ENCODE data around the gene CAMSAP1.

Gene CAMSAP1

DNA sequence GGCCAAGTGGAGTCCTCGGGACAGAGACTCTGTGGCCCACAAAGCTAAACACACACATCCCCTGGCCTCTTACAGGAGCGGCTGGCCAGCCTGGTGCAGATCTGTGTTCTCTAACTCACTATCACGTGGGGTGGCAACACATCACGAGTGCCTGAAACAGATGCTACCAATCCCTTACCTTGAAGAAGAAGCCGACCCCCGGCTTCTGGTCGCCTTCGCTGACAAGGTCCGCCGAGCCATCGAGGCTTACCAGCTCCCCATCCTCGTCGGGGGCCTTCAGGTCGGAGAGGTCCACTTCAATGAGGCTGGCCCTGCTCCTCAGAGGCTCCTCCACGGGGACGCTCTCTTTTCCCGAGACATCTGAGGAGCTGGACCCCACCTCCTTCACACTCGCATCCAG is 86.7 kb downstream of the CAMSAP1 start:
- DNase-seq (ENCODE audit: low read depth), result no peak
- no peak overlapping the region for H3K4me3 ChIP-seq (ENCODE audit: control insufficient read depth, low read depth, low read length)
- TF ChIP-seq, protein P1, sequence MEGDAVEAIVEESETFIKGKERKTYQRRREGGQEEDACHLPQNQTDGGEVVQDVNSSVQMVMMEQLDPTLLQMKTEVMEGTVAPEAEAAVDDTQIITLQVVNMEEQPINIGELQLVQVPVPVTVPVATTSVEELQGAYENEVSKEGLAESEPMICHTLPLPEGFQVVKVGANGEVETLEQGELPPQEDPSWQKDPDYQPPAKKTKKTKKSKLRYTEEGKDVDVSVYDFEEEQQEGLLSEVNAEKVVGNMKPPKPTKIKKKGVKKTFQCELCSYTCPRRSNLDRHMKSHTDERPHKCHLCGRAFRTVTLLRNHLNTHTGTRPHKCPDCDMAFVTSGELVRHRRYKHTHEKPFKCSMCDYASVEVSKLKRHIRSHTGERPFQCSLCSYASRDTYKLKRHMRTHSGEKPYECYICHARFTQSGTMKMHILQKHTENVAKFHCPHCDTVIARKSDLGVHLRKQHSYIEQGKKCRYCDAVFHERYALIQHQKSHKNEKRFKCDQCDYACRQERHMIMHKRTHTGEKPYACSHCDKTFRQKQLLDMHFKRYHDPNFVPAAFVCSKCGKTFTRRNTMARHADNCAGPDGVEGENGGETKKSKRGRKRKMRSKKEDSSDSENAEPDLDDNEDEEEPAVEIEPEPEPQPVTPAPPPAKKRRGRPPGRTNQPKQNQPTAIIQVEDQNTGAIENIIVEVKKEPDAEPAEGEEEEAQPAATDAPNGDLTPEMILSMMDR (IDR thresholded peaks at IDR 0.05; ENCODE audit: control insufficient read depth, insufficient read depth, low read depth, low read length, missing control alignments), result no peak

DNA sequence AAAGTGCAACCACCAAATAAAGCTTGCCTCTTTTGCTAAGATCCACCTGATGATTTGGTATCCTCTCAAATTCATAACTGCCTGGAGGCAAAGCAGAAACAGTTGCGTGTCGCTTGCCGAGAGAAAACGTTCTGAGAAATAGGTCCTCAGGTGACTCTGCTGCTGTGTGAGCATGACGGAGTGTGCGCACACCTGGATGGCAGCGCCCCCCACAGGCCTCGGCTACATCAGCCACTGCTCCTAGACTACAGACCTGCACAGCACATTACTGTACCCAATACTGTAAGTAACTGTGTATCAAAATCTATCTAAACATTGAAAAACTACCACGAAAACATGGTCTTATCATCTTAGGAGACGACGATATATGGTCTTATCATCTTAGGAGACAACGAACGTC is 87.4 kb downstream of the CAMSAP1 start:
- no peak for DNase-seq (ENCODE audit: low read depth)
- TF ChIP-seq, protein P1 (IDR thresholded peaks at IDR 0.05; ENCODE audit: control insufficient read depth, insufficient read depth, low read depth, low read length, missing control alignments), result no peak
- no peak overlapping the region for H3K4me3 ChIP-seq (ENCODE audit: control insufficient read depth, low read depth, low read length)

DNA sequence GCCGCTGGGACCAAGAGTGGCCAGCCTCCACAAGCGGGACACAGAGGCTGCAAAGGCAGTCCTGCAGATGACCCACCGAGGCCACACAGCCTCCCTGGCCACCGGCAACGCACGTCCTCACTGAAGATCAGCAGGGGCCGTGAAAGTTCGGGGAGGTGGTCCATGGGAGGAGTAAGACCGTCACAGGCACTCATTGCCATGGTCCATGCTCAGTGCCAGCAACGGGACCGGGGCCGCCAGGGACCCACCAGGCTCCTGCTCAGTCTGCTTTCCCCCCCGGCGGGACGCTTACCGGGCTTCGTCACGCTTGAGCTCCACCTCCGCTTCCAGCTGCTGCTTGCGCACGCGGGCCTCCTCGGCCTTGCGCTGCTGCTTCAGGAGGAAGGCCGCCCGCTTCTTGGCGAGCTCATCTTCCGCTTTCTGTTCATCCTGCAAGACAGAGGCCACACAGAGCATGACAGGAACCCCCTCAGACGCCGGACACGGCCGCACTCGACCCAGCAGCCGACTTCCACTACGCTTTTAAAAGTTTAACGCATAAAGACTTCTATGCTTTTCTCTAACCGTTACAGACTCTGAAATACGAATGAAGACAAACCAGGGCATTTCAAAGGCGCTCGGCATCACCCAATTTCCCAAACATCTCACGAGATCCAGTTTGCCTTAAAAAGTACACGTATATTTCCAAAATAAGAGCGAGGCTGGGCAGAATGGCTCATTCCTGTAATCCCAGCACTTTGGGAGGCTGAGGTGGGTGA is 88.4 kb downstream of the CAMSAP1 start:
- no peak for DNase-seq (ENCODE audit: low read depth)
- H3K4me3 ChIP-seq (ENCODE audit: control insufficient read depth, low read depth, low read length), result no peak overlapping the region
- TF ChIP-seq, protein P1 (IDR thresholded peaks at IDR 0.05; ENCODE audit: control insufficient read depth, insufficient read depth, low read depth, low read length, missing control alignments), result no peak

DNA sequence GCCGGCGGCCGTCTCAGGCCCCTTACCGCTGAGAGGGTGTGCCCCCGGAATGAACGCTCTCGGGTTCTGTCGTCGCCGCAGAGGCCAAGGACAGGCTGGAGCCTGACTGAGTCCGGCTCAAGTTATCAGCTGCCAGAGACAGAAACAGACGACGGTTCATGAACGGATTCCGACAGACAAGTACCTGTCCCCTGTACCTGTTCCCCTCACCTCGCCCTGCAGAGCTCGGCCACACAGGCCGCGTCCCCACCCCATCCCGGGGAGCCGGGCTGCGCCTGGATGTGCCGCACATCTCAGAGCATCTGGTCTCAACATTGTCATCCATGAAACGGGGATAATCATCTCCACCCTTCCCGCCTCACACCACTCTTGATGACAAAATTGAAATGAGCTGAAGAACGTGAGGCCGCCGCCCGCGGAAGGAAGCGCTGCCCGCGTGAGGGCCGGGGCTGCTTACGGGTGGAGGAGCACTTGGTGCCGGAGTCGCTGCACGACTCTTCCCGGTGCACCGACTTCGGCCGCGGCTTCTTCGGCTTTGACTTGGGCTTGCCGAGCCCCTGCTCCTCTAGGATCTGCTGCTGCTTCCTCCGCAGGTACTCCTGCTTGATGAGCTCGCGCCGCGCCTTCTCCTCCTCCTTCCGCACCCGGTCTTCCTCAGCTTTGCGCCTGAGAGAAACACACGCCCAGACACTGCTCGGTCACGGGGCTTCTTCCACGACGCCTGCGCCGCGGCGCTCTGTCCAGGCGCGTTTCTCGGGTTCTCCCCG is 89.2 kb downstream of the CAMSAP1 start:
- no peak for DNase-seq (ENCODE audit: low read depth)
- TF ChIP-seq, protein P1 (IDR thresholded peaks at IDR 0.05; ENCODE audit: control insufficient read depth, insufficient read depth, low read depth, low read length, missing control alignments), result no peak
- no peak overlapping the region for H3K4me3 ChIP-seq (ENCODE audit: control insufficient read depth, low read depth, low read length)

DNA sequence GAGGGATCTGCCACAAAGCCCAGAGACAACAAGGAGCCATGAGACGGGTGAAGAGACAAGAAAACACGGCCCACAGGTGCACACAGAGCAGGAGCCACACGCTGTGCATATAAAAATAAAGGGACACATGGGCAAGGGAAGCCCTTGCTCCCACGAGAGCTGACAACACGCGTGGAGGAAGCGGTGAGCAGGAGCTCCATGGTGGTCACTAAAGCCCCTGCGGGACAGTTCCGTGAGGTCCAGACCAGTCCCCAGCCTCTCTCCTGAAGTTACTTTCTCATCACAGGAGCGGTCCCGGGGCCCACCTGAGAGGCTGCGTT is 90.7 kb downstream of the CAMSAP1 start:
- TF ChIP-seq, protein P1 (IDR thresholded peaks at IDR 0.05; ENCODE audit: control insufficient read depth, insufficient read depth, low read depth, low read length, missing control alignments), result no peak
- no peak for DNase-seq (ENCODE audit: low read depth)
- H3K4me3 ChIP-seq (ENCODE audit: control insufficient read depth, low read depth, low read length), result no peak overlapping the region

DNA sequence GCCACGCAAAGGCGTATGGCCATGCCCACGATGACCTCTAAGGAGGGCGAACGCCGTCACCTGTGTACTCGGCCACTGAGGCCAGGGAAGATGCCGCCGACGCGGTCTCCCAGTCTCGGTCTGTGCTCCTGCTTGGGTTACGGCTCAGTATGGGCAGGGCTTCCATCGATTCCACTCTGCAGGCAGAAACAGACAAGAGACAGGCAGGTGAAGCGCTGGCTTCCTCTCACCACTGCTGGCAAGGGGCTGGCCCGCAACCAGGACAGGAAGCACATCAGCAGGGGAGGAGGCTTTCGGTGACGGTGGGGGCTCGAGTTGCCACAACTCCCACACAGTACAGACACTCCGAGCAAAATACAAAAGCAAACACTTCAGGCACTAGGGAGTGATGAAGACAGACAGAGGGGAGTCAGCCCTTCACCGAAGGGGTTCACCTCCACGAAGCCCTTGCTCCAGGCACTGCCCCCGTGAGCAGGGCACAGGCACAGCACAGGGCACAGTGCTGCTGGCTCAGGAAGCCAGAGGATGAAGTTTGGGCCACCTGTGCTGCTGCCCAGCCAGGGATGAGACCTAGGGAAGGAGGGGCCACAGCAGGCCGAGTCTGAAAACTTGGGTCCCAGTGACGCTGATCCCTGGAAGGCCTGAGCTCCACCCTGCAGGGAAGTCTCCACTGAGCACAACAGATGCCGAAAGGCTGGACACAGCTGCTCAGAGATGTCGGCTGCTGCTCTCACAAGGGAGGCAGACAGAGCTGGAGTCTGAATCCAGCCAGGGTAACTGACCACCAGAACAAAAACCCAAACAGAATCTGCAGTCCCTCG is 91.3 kb downstream of the CAMSAP1 start:
- no peak overlapping the region for H3K4me3 ChIP-seq (ENCODE audit: control insufficient read depth, low read depth, low read length)
- no peak for DNase-seq (ENCODE audit: low read depth)
- TF ChIP-seq, protein P1 (IDR thresholded peaks at IDR 0.05; ENCODE audit: control insufficient read depth, insufficient read depth, low read depth, low read length, missing control alignments), result no peak
